H1 (cell line): ENCODE results near the gene MMD. TPM values are rescaled to one million over a fixed set of nuclear protein-coding genes. Genes with fewer than 3 reads are reported as not detected.

Experiments used
- CTCF ChIA-PET: fragments of 300-600 bp; sonication (Branson Sonifier 250); formaldehyde crosslinking; loops from one replicate; lab custom pipeline; 2021; ENCODE audit not compliant: partially characterized antibody; lab: Charles Lee
- POLR2A ChIA-PET: fragments of 300-600 bp; sonication (Branson Sonifier 250); formaldehyde crosslinking; loops from one replicate; lab custom pipeline; 2021; ENCODE audit warnings: inconsistent platforms; ENCODE audit not compliant: partially characterized antibody; lab: Charles Lee
- DNase-seq, 2 experiments: peaks; one replicate each; pipeline versions ENCODE4 v3.0.0 to v3.0.0-alpha.2; 2010 to 2022; ENCODE audit warnings: low spot score in 2 of 2, low read depth in 1 of 2, mixed read lengths in 1 of 2
- FAIRE-seq: peaks from 2 replicates; lab custom pipeline; 2011; peaks lifted over from hg19 to GRCh38; lab: Jason Lieb, UNC
- H2AFZ ChIP-seq: 2 replicates; pipeline ENCODE4 v1.8.1; 2012; ENCODE audit warnings: low read length, inconsistent platforms
- H2AK5ac ChIP-seq: 2 replicates; pipeline ENCODE4 v1.6.1; 2013; ENCODE audit warnings: low read depth, low read length
- H2BK120ac ChIP-seq: replicated peaks from 2 replicates; pipeline ENCODE3; 2013; ENCODE audit warnings: low read depth, low read length, inconsistent platforms
- H2BK12ac ChIP-seq: 2 replicates; pipeline ENCODE4 v1.6.1; 2013; ENCODE audit warnings: low read depth, low read length
- H2BK15ac ChIP-seq: 2 replicates; pipeline ENCODE4 v1.6.1; 2013; ENCODE audit warnings: low read length
- H2BK20ac ChIP-seq: 2 replicates; pipeline ENCODE4 v1.6.1; 2013; ENCODE audit warnings: low read length
- H2BK5ac ChIP-seq: 2 replicates; pipeline ENCODE4 v1.6.1; 2013; ENCODE audit warnings: low read depth, low read length
- H3K14ac ChIP-seq: 2 replicates; pipeline ENCODE4 v1.6.1; 2013; ENCODE audit warnings: inconsistent platforms; ENCODE audit not compliant: insufficient read length
- H3K18ac ChIP-seq: 2 replicates; pipeline ENCODE4 v1.6.1; 2013; ENCODE audit warnings: low read length; ENCODE audit errors: extremely low read depth
- H3K23ac ChIP-seq: 2 replicates; pipeline ENCODE4 v1.6.1; 2013; ENCODE audit warnings: inconsistent platforms; ENCODE audit not compliant: insufficient read length
- H3K23me2 ChIP-seq: 2 replicates; pipeline ENCODE4 v1.6.1; 2013; ENCODE audit warnings: low read depth, low read length
- H3K27ac ChIP-seq: 2 replicates; pipeline ENCODE4 v1.6.1; 2011; ENCODE audit warnings: low read depth, low read length, inconsistent platforms
- H3K27me3 ChIP-seq, 4 experiments: replicated peaks in 1 of 4; 1 replicate in 1 of 4; 2 replicates in 3 of 4; pipeline versions ENCODE4 v1.6.1 to v1.8.1; 2011 to 2013; ENCODE audit warnings: low read length in 3 of 4, mild to moderate bottlenecking in 3 of 4, inconsistent platforms in 2 of 4, mixed read lengths in 2 of 4, moderate library complexity in 1 of 4; ENCODE audit not compliant: control insufficient read depth in 3 of 4, insufficient read depth in 3 of 4; ENCODE audit errors: extremely low read depth in 1 of 4
- H3K36me3 ChIP-seq, 4 experiments: 2 replicates each; pipeline versions ENCODE4 v1.6.1 to v1.8.1; 2011 to 2013; ENCODE audit warnings: mild to moderate bottlenecking in 4 of 4, low read length in 3 of 4, moderate library complexity in 2 of 4, control low read depth in 1 of 4, inconsistent platforms in 1 of 4; ENCODE audit not compliant: insufficient read depth in 4 of 4, control insufficient read depth in 2 of 4
- H3K4ac ChIP-seq: replicated peaks from 2 replicates; pipeline ENCODE3; 2013; ENCODE audit warnings: low read length, low read depth, mixed read lengths, inconsistent platforms; ENCODE audit not compliant: insufficient read length
- H3K4me1 ChIP-seq, 4 experiments: replicated peaks in 1 of 4; 1 replicate in 1 of 4; 2 replicates in 3 of 4; pipeline versions ENCODE4 v1.6.1 to v1.8.1; 2011 to 2013; ENCODE audit warnings: low read length in 3 of 4, inconsistent platforms in 2 of 4, mixed read lengths in 1 of 4; ENCODE audit not compliant: insufficient read depth in 4 of 4, control insufficient read depth in 3 of 4
- H3K4me2 ChIP-seq, 2 experiments: 2 replicates each; pipeline versions ENCODE4 v1.6.1 to v1.8.1; 2011 to 2013; ENCODE audit warnings: low read depth in 2 of 2, low read length in 2 of 2, control low read depth in 1 of 2, inconsistent platforms in 1 of 2, mild to moderate bottlenecking in 1 of 2; ENCODE audit not compliant: insufficient read depth in 1 of 2
- H3K4me3 ChIP-seq, 4 experiments: fragments of 200-600, 300-600 bp in 1 of 4; sonication (generic), shearing (Covaris generic), sonication (Bioruptor Twin) in 1 of 4; 2 replicates each; pipeline versions ENCODE4 v1.5.1 to v1.8.1; 2011 to 2016; ENCODE audit warnings: low read length in 4 of 4, low read depth in 3 of 4, control low read depth in 2 of 4, inconsistent platforms in 2 of 4, mild to moderate bottlenecking in 2 of 4, mixed read lengths in 1 of 4, moderate library complexity in 1 of 4; ENCODE audit not compliant: insufficient read depth in 2 of 4; ENCODE audit errors: extremely low read depth in 1 of 4
- H3K56ac ChIP-seq: replicated peaks from 2 replicates; pipeline ENCODE3; 2013; ENCODE audit warnings: low read depth, mild to moderate bottlenecking, mixed read lengths, low read length, inconsistent platforms; ENCODE audit not compliant: insufficient read length
- H3K79me1 ChIP-seq: 2 replicates; pipeline ENCODE4 v1.6.1; 2013; ENCODE audit warnings: low read depth, low read length, control low read depth
- H3K79me2 ChIP-seq, 2 experiments: 2 replicates each; pipeline versions ENCODE4 v1.6.1 to v1.8.1; 2012 to 2013; ENCODE audit warnings: low read length in 2 of 2, mild to moderate bottlenecking in 2 of 2, inconsistent platforms in 1 of 2; ENCODE audit not compliant: insufficient read depth in 2 of 2, control insufficient read depth in 1 of 2
- H3K9ac ChIP-seq, 4 experiments: replicated peaks in 1 of 4; 1 replicate in 1 of 4; 2 replicates in 3 of 4; pipeline versions ENCODE4 v1.6.1 to v1.8.1; 2011 to 2013; ENCODE audit warnings: low read depth in 3 of 4, low read length in 3 of 4, control low read depth in 2 of 4, mild to moderate bottlenecking in 2 of 4, moderate library complexity in 2 of 4, inconsistent platforms in 1 of 4; ENCODE audit errors: extremely low read depth in 1 of 4
- H3K9me3 ChIP-seq, 2 experiments: 2 replicates each; pipeline versions ENCODE4 v1.6.1 to v1.8.1; 2012 to 2013; ENCODE audit warnings: mild to moderate bottlenecking in 2 of 2, moderate library complexity in 2 of 2, control low read depth in 1 of 2, inconsistent platforms in 1 of 2, low read depth in 1 of 2, low read length in 1 of 2, mixed read lengths in 1 of 2; ENCODE audit not compliant: insufficient read depth in 2 of 2
- H4K20me1 ChIP-seq, 2 experiments: replicated peaks in 1 of 2; 2 replicates each; pipeline versions ENCODE3 to v1.8.1; 2011 to 2013; ENCODE audit warnings: inconsistent platforms in 2 of 2, low read length in 2 of 2, mild to moderate bottlenecking in 1 of 2; ENCODE audit not compliant: insufficient read depth in 2 of 2, control insufficient read depth in 1 of 2
- H4K5ac ChIP-seq: 2 replicates; pipeline ENCODE4 v1.6.1; 2013; ENCODE audit warnings: low read length, low read depth, mixed read lengths, inconsistent platforms; ENCODE audit not compliant: insufficient read length
- H4K8ac ChIP-seq: 2 replicates; pipeline ENCODE4 v1.8.0; 2013; ENCODE audit warnings: mild to moderate bottlenecking, moderate library complexity, low read length, inconsistent platforms; ENCODE audit not compliant: insufficient read depth; ENCODE audit errors: extremely low read depth
- H4K91ac ChIP-seq: replicated peaks from 2 replicates; pipeline ENCODE3; 2013; ENCODE audit warnings: low read length, mixed read lengths, inconsistent platforms; ENCODE audit not compliant: insufficient read length
- ATF2 ChIP-seq: IDR thresholded peaks from 2 replicates; pipeline ENCODE4 v1.6.1; 2012; ENCODE audit warnings: low read length, inconsistent platforms
- EGR1 ChIP-seq: IDR thresholded peaks from 2 replicates; pipeline ENCODE4 v1.6.1; 2011; ENCODE audit warnings: low read depth, low read length, borderline replicate concordance
- HDAC2 ChIP-seq, 2 experiments: fragments of 300-600 bp in 1 of 2; sonication (generic) in 1 of 2; IDR thresholded peaks; 2 replicates each; pipeline ENCODE4 v1.6.1; 2011 to 2012; ENCODE audit warnings: low read depth in 2 of 2, low read length in 2 of 2, mild to moderate bottlenecking in 2 of 2, moderate library complexity in 2 of 2, borderline replicate concordance in 1 of 2, inconsistent platforms in 1 of 2
- WGBS, 2 experiments: shearing (Covaris generic) in 1 of 2; methylation state at CpG; one replicate each; pipeline versions ENCODE4 v1.1.6 to v1.1.7; 2013 to 2015; ENCODE audit warnings: low lambda C conversion rate in 2 of 2, mixed read lengths in 2 of 2, inconsistent platforms in 1 of 2, low coverage in 1 of 2, missing lambda C conversion rate in 1 of 2; ENCODE audit not compliant: insufficient replicate concordance in 2 of 2, insufficient coverage in 1 of 2, insufficient read length in 1 of 2; ENCODE audit errors: extremely low coverage in 1 of 2, missing lambda C conversion rate in 1 of 2; 5-methylcytosine and 5-hydroxymethylcytosine counted together
- polyA plus RNA-seq, 7 experiments: library from polyadenylated mRNA; depleted of rRNA in 3 of 7; stranded (reverse) in 5 of 7; unstranded in 2 of 7; fragments of >200 nt in 5 of 7; fragments of 200-250 nt in 2 of 7; gene quantifications; 1 replicate in 5 of 7; 2 replicates in 1 of 7; 4 replicates in 1 of 7; pipeline versions ENCODE4 v1.2.1 to v1.2.3, GENCODE V29; 2011 to 2013; ENCODE audit warnings: missing spikeins in 2 of 7, mixed read lengths in 2 of 7
- total RNA-seq: library from RNA; stranded (reverse); fragmentation: NEBNext Ultra II Directional; extraction: Animal tissue kit (Norgen Biotek cat#: 25700); gene quantifications from 2 replicates; pipeline ENCODE4 v1.2.1, GENCODE V29; 2021

The MMD gene
- total and polyA plus RNA-seq, 2 of the 8 experiments (the other 6 are each of a cell fraction or from before 2014, with no cell fraction given), result 28.2 to 37.8 TPM

- CTCF ChIA-PET, result no interaction called here
These were observed 40.6 kb upstream of the MMD start for GRCh38 chr17:55462234-55462633.

More at GRCh38 chr17:55462234-55462633, 40.6 kb upstream of the MMD start:
- no peak overlapping the region for H2BK15ac ChIP-seq
- no peak overlapping the region for H3K9ac ChIP-seq
- no peaks in the 10 kb centered on the region for H4K20me1 ChIP-seq
- no peak overlapping the region for H4K5ac ChIP-seq
- 100% methylated on average over 1 of the region's 1 CpG; no CpG with 5 or more reads in 1 of the 2 experiments for WGBS, 2 experiments
- no peak overlapping the region for H3K23ac ChIP-seq
- H3K27ac ChIP-seq, result no peak overlapping the region
- no peak overlapping the region for H2BK20ac ChIP-seq
- no peak overlapping the region for H3K56ac ChIP-seq
- no peak overlapping the region for H2BK12ac ChIP-seq
- no peaks in the 10 kb centered on the region; the same call in 1 of the 2 replicates for H3K23me2 ChIP-seq
- H3K4me3 ChIP-seq, result no peak overlapping the region
- no peak overlapping the region for H2AFZ ChIP-seq
- no peak for TF ChIP-seq EGR1
- TF ChIP-seq ATF2, result no peak
- no peak for TF ChIP-seq HDAC2 (IDR thresholded peaks at IDR 0.05; ENCODE audit: borderline replicate concordance in 1 of 2, low read depth in 2 of 2, low read length in 2 of 2)
- no peak overlapping the region for H3K14ac ChIP-seq
- no peaks in the 10 kb centered on the region for H3K9me3 ChIP-seq
- H3K4me2 ChIP-seq, result no peak overlapping the region
- no peak overlapping the region for H4K91ac ChIP-seq
- no peak overlapping the region for H4K8ac ChIP-seq
- no peaks in the 10 kb centered on the region for H3K27me3 ChIP-seq
- H2BK120ac ChIP-seq, result no peak overlapping the region
- FAIRE-seq (no peak), DNase-seq (no peak)
- no peaks in the 10 kb centered on the region for H3K79me2 ChIP-seq
- no peak overlapping the region for H2BK5ac ChIP-seq
- POLR2A ChIA-PET, result no interaction called here
- H3K18ac ChIP-seq, result no peak overlapping the region
- H3K4ac ChIP-seq, result no peak overlapping the region
- no peaks in the 10 kb centered on the region for H3K36me3 ChIP-seq
- no peak overlapping the region for H2AK5ac ChIP-seq
- peaks cover 3 to 6% (median 5%) of the 10 kb centered on the region in 4 experiments; a peak in 6 of 7 replicates for H3K4me1 ChIP-seq
- no peaks in the 10 kb centered on the region for H3K79me1 ChIP-seq
